Smooth muscle cell of the brain vasculature (primary cell): ENCODE results near the gene FTCDNL1.

Source experiments
- DNase-seq: peaks from one replicate; pipeline ENCODE4 v3.0.0-alpha.2; 2012; ENCODE audit warnings: low read depth, low spot score

The FTCDNL1 gene

DNA sequence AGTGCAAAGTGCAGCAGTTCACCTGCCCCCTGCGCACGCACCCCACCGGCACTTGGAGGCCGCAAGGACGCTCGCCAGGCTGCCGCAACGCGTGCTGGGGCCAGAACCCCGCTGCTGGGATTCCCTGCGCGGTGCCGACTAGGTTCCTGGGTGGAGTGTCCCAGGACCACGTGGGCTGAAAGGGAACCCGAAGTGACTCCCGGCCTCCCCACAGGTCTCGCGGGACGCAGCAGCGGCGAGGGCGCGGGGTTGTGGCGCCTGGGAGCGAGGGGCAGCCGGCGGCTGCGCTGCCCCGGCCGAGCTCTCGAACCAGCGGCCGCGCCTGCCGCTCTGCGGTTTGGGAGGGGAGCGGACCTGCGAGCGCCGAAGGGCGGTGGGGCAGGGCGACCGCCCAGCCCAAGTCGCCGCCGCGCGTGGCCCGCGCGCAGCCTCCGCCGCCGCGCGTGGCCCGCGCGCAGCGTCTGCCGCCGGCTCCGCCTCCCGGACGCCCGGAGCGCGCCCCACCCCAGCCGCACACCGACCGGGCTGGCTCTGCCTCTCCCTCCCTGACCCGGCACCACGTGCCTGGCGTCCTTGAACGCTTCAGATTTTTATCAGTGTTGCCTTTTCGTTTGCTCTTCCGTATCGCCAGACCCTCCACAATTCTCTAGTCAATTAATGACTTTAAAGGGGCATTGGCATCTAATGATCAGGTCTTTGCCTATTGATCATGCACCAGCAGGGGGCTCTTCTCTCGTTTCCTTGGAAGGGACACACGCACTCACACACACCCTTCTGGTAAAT lies at the start of gene FTCDNL1:
FTCDNL1 (minus strand) TSS at position 475 of the 783 bp plus-strand sequence. CDS start 2,230 bp downstream, outside the sequence.
- DNase-seq, result no peak

DNA sequence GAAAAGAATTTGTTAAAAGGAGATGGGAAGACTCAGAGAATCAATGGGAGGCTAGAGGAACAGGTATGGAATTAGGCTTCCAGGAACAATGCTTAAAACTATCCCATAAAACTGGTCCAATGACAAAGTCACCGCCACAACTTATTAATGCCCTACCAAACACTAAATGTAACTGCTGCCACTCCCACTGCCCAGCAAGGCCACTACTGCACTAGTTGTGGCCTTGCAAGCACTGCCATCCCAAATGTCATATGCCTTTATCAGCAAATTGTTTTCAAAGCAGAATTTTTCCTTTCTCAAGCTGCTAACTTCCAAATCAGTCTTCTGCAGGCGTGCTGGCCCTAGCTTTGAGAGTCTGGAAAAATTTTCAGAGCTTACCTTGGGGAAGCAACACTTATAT lies 45.6 kb upstream of the FTCDNL1 start:
- DNase-seq, result no peak

DNA sequence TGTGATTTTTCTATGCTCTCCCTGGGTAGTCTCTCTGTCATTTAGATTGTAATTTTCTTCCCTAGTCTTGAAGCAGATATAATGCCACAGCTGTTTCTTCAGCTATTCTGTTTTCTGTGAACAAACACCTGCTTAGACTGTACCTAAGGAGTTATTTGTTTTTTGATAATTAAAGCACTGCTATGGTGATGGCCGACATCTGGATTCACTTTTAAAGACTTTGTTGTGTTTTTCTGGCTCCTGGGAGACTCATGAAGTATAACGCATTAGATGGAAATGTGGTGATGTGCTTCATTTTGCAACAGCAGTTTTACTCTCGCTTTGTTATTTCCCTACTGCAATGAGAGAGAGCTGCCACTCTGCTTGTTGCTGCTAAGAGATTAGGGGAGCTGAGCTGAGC lies 44.4 kb upstream of the FTCDNL1 start:
- DNase-seq, result no peak

DNA sequence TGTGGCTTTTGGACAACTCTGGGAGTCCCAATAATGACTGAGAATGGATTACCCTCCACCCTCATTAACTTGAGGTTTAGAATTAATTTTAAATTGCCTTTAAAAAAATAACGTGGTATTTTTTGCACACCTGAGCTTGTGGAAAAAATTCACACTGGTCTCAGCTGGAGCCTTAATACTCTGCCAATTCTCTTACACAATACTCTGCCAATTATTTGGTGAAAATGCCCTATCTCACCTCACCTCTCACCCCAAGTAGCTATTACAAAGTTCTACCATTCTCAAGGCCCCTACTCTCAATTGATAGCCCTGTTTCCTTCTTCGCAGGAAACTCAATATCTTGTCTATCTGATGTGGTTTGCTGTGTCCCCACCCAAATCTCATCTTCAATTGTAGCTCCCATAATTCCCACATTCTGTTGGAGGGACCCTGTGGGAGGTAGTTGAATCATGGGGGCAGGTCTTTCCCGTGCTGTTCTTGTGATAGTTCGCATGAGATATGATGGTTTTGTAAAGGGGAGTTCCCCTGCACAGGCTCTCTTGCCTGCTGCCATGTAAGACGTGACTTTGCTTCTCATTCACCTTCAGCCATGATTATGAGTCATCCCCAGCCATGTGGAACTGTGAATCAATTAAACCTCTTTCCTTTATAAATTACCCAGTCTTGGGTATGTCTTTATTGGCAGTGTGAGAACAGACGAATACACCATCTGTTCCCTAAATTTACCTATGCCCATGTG lies 32.7 kb upstream of the FTCDNL1 start:
- DNase-seq, result no peak

DNA sequence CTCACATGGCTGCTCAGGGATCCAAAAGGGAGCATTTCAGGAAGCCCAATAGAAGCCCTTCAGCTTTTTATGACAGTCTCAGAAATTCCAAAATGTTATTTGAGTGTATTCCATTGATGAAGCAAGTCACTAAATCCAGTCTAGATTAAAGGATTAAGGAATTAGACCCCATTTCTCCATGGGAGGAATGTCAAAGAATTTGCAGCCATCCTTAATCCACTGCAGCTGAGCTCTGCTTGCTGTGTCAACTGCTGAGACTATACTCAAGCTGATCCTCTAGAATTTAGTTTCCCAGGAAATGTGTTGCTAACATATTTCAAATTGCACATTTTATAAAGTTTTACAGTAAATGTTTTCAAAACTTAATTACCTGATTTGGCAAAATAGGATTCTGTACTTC lies 31.7 kb upstream of the FTCDNL1 start:
- no peak for DNase-seq

DNA sequence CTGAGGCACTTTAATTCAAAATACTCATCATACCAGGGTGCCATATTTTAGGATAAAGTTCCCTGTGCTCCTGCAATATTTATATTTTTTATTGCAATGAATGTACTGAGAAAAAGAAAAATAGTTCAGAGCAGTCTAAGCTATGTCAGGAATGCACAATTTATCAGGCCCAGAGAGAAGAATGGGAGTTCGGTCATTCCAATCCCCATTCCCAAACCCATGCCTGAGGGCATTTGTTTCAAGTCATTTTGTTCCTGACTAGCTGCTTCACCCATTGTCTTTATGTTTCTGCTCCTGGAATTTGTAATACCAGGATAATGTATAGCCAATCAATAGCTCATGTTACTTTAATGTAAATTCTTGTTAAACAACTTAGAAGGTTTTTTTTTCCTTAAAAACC lies 24.4 kb upstream of the FTCDNL1 start:
- no peak for DNase-seq

DNA sequence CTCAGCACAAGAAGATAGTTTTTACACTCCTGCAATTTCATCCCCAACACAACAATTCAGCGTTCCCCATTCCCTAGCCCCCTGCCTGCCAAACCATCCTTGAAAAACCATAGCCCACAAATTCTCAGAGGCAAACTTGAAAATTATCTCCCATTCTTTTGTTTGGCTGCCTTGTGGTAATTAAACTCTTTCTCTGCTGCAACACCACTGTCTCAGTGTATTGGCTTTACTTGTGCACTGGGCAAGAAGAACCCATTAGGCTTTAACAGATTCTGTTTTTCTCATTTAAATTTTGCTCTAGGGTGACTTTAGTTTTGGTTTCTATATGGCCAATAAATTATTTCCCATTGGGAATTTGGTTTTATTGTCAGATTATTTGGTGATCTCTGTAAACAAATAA lies 23.2 kb upstream of the FTCDNL1 start:
- no peak for DNase-seq

DNA sequence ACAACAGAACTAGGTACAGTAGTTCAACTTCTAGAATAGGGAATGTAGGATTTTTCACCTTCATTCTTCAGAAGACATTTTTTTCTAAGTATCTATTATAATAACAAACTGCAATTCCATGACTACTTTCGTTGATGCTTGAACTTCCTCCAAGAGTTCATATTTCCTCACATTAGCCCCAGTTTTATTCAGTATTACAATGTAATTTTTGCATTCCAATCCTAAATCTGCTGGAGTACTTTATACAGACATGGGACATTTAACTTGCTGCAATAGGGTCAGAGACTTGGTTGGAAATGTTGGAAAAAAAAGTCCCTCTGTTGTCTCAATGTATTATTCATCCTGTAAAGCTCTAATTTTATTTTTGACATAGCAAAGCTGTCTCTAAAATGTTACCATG lies 19.6 kb upstream of the FTCDNL1 start:
- DNase-seq, result no peak

DNA sequence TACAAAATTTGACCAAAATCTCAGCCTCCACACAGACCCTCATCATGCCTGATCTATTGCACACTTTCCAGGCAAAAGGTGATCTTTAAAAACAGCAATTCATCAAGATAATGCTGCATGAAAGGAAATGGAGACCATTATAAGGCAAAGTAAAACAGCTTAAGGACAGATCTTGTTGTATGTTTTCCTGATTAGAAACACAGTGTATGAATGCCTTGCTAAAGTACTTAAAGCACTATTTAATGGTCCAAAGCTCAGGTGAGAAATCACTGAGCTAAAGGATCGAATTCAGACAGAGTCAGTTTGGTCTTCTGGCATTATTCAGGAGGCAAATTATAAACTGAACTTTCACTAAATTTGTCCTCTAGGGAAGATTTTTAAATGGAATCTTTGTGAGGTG lies 18.7 kb upstream of the FTCDNL1 start:
- no peak for DNase-seq

DNA sequence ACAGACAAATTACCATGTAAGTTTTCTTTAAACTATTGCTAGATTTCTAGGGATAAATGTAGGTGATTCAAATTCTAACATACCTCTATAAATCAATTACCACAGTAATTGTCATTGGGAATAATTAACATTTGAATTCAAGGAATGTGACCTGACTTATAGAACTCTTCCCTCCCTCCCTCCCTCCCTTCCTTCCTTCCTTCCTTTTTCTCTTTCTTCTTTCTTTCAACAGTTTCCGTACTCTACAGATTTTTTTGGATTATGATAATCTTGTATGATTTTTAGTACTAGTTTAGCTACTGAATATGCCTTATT lies 18.2 kb upstream of the FTCDNL1 start:
- no peak for DNase-seq

DNA sequence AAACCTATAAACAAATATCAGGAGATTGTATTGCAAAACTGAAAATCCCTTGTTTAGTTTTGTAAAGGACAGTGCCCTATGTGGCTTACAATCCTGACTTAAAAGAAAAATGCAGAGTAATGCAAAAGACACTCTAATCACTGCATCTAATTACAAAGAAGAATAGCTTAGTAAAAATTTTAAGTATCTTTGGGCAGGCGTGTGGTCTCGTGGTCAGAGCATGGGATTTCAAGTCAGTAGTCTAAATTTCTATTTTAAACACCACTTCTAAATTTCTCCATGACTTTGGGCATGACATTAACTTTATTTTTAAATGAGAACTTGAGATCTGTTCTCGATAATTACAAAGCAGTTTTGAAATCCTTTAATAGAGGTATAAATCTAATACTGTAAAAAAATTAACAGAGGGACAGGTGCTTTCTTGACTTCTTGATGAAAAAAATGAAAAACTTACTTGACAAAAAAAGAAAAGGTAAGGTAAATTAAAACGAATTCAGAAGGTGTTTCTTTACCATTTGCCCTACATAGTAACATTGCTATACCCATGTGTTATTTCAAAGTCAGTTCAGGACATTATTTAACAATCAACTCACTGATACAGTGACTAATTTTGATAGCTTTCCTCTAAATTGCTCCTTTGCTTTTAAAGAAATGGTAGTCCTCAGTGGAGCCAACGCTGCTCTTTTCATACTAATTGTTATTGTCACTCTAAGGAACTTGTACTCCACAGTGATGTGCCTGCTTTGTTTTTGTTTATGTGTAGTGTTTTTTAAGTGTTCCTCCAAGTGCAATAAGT lies 17.6 kb upstream of the FTCDNL1 start:
- DNase-seq, result no peak

DNA sequence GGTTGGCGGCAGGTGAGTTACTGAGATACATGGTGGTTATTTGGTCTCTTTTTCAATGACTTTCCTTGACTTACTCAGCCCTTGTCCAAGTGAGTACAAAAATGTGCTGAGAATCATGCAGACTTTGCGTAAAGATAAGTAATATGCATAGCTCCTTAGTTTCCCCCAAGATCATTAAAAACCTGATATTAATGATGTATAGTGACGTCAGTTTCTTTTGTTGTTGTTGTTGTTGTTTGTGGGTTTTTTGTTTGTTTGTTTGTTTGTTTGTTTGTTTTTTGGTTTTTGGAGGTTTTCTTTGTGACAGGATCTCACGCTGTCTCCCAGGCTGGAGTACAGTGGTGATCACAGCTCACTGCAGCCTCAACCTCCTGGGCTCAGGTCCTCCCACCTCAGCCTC lies 14.9 kb upstream of the FTCDNL1 start:
- no peak for DNase-seq

DNA sequence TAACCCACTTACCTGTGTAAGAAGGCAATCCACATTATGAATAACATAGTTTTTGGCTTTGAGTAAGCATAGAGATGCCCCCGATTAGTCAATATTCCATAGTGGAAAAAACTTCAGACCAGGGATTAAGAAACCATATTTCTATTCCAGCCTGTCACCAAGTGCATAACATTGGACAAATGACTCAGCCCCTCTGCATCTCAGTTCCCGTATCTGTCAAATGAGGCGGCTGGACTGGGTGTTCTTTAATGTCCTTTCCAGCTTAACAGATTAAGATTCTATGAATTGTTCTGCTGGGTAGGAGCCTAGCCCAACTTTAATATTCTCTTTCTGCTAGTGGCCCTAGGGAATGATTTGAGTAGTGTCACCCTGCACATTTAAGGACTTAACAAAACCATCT lies 11.8 kb upstream of the FTCDNL1 start:
- no peak for DNase-seq

DNA sequence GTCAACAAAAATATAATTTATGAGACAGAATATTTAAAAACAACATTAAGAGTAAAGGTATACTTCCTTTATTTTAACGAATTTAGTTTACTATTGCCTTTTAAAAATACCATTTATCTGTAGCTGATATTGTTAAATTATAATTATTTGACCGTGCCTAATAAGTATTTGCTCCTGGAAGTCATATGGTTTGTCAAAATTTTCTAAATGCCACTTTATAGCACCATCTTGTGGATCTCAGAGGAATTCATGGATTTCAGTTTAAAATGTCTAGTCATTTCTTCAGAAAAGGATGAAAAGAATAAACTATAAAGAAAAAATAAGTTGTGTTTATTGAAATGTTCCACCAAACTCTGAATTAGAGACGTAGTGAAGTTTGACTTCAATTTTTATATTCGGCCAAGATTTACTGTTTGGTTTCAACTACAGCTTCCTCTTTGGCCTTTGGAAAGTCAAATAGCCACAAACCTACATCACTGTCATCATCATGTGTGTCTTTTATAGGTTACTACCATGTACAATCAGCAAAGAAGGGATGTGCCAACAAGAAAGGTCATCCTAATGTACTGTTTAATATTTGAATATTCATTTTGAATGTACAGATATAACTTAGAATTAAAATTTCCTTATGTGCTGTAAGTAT lies 10.3 kb upstream of the FTCDNL1 start:
- DNase-seq, result peak; percentile 13

DNA sequence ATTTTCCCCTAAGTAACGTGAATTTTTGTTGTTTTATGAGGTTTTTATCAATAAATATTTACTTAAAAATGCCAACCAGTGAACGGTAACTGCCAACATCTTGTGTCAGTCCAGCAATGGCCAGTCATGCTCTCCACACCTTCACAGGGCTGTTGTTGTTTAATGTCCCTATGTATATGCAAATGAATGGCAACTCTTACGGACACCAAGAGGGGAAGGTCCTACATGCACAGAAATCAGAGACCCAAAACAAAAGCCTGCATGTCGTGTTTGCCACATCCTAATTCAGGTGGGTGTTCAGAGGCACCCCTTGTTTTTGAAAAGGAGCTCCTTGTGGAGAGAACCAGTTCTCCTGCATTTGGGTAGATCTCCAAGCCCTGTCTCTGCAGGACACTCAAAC lies 4.8 kb upstream of the FTCDNL1 start:
- no peak for DNase-seq

DNA sequence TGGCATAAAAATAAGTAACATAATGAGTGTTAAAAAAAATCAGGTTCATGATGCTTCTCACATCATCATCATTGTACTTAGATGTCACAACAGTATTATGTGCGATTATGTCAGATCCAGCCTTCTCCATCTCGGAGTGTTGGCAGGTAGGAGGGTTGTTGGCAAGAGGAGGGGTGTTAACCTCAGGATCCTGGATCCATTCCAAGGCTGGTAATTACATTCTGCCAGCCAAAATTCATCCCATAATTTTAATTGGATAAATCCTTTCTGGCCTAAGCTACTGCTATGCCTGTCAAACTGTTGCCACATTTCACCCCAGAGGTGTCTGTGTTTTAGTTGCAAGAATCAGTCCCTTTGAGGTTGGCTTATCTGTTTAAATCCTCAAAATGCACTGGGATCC lies 891 bp upstream of the FTCDNL1 start:
- no peak for DNase-seq

DNA sequence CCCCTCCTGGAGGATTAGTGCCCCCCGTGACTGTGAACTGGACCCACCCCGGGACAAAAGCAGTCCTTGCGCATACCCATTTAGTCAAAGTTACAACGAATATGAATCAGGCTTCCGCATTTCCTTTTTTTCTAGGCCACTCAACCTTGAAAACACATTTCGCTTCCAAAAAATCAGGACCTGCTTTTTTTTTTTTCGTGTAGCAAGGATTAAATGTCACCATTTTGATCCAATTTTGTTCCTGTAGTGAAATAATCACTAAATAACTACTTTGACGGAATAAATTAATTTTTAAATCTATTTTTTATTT lies 464 bp upstream of the FTCDNL1 start:
- DNase-seq, result no peak

DNA sequence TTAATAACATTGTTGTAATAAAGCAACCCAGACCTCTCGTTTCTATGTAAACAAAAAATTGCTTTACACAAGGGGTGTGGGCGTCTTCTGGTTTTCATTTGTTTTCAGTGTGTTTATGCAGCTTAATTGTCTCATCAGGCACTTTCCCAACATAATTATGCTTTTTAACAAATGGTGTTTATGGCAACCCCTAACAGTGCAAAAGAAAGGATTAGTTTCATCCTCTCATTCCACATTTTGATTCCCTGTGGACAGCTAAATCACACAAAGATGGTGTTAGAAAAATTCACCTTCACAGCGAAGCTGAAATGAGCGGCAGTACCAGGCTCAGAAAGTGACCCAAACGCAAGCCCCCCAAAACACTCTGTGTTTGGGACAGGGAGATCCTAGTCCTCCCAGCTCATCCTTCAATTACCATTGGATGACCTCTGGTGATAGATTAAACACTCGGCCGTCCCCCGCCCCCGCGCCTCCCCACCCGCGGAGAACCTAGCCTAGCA lies 724 bp downstream of the FTCDNL1 start:
- DNase-seq, result no peak

DNA sequence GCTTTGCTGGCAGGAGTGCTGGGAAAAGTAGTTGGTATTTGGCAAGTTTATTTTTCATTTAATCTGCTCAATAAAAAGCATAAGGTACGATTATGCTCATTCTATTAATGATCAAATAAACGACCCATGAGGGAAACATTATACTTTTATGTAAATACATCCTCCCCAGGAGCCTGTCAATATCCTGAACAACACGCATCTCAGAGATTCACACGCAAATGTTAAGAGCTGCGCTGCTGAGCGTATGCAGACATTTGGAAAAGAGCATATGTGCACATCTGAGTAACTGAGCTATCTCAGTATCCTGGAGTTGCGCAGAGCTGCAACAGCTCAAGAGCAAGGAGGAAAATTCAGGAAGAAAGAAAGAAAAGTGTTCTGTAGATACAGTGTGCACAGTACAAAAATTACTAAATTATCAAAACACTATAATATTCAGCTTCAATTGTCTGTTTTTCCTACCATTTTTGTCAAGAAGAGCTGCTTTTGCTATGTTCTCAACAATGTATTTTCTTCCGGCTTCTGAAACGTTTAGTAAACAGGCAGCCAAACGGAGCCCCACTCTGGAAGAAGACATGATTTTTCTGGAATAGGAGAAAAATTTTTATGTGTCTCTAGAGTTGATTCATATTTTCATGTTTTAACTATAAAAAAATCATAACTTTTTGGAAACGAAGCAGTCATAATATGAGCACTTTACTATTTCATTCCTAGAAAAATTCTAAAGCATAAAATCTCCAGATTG lies 2.4 kb downstream of the FTCDNL1 start:
- no peak for DNase-seq

DNA sequence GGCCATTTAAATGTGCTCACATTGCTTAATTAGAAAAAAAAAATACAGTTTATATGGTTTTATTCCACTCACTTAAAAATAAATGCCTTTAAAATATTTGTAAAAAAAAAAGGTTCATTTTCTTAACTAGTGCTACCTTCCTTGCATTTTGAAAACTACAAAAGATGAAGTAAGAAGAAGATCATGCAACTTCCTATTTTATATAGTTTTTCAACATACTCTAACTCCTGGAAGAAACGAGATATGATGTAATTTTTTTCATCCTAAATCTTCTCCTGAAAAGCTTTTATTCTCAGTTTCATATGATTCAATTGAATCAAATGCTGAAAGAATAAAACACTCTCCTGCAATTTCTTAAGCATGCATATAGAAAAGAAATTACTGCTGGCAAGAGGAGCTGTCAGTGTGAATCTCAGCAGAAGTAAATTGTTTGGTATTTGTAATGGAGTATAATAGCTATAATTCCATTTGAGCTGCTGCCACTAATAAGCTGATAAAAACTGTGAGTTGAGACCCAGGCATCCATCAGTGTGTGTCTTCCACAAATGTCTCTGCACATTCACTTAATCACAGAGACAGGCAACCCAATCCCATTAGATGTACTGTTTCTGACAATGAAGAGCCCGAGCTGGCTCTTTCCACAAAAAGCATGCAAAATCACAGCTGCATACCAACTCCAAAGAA lies 3.7 kb downstream of the FTCDNL1 start:
- DNase-seq, result no peak
